HTR-8/SVneo (cell line): ENCODE measurements around the gene LRCH1.
A peak's percentile ranks its signal among the peaks of the same experiment; 100 is the strongest.

Source experiments
- DNase-seq: peaks from one replicate; pipeline ENCODE4 v3.0.0; 2011; ENCODE audit warnings: low spot score, mixed read lengths; ENCODE audit not compliant: insufficient read length
- FAIRE-seq: peaks from 2 replicates; lab custom pipeline; 2011; peaks lifted over from hg19 to GRCh38; lab: Jason Lieb, UNC

Gene LRCH1

GRCh38 chr13:46682707-46683106 lies 129.7 kb downstream of the LRCH1 start:
- FAIRE-seq (no peak), DNase-seq (no peak)

- DNase-seq (no peak), FAIRE-seq (no peak)
Measured at GRCh38 chr13:46683676-46684260, 130.8 kb downstream of the LRCH1 start.

GRCh38 chr13:46684287-46685001 lies 131.5 kb downstream of the LRCH1 start:
- DNase-seq (peak; percentile 4), FAIRE-seq (no peak)

GRCh38 chr13:46685006-46685730 lies 132.2 kb downstream of the LRCH1 start:
- FAIRE-seq (no peak), DNase-seq (no peak)

GRCh38 chr13:46686171-46686570 lies 133.2 kb downstream of the LRCH1 start:
- DNase-seq = no peak
- FAIRE-seq = no peak

- FAIRE-seq (no peak), DNase-seq (no peak)
Measured at GRCh38 chr13:46687810-46688209, 134.8 kb downstream of the LRCH1 start.

GRCh38 chr13:46688306-46688705 lies 135.3 kb downstream of the LRCH1 start:
- FAIRE-seq (no peak), DNase-seq (no peak)

GRCh38 chr13:46698014-46698413 lies 145.0 kb downstream of the LRCH1 start:
- no peak for FAIRE-seq
- no peak for DNase-seq

GRCh38 chr13:46698910-46699460 lies 146.0 kb downstream of the LRCH1 start:
- FAIRE-seq (no peak), DNase-seq (no peak)

- FAIRE-seq (no peak), DNase-seq (no peak)
Measured at GRCh38 chr13:46712524-46712923, 159.6 kb downstream of the LRCH1 start.

- FAIRE-seq (no peak), DNase-seq (no peak)
Measured at GRCh38 chr13:46715363-46715762, 162.4 kb downstream of the LRCH1 start.

GRCh38 chr13:46716821-46717220 lies 163.9 kb downstream of the LRCH1 start:
- FAIRE-seq = no peak

GRCh38 chr13:46717275-46717674 lies 164.3 kb downstream of the LRCH1 start:
- DNase-seq (no peak), FAIRE-seq (no peak)

More at GRCh38 chr13:46716821-46717220, 163.9 kb downstream of the LRCH1 start:
- no peak for DNase-seq

GRCh38 chr13:46717856-46718255 lies 164.9 kb downstream of the LRCH1 start:
- no peak for DNase-seq
- no peak for FAIRE-seq

GRCh38 chr13:46720189-46720588 lies 167.2 kb downstream of the LRCH1 start:
- FAIRE-seq (no peak), DNase-seq (no peak)

- DNase-seq = no peak
- FAIRE-seq = no peak
Measured at GRCh38 chr13:46721054-46721453, 168.1 kb downstream of the LRCH1 start.

GRCh38 chr13:46726347-46726746 lies 173.4 kb downstream of the LRCH1 start:
- FAIRE-seq (no peak), DNase-seq (no peak)

GRCh38 chr13:46728777-46729176 lies 175.8 kb downstream of the LRCH1 start:
- FAIRE-seq (no peak), DNase-seq (no peak)

GRCh38 chr13:46731535-46731934 lies 178.6 kb downstream of the LRCH1 start:
- DNase-seq (no peak), FAIRE-seq (no peak)

GRCh38 chr13:46735425-46735824 lies 182.5 kb downstream of the LRCH1 start:
- no peak for FAIRE-seq
- DNase-seq = no peak
